ENCODE results near the gene MAPK4. TPM values are rescaled to one million over a fixed set of nuclear protein-coding genes. Genes with fewer than 3 reads are reported as not detected.

Gene MAPK4
- total RNA-seq, 2 donors from 2014 or later: 1.0 to 1.6 TPM

DNA sequence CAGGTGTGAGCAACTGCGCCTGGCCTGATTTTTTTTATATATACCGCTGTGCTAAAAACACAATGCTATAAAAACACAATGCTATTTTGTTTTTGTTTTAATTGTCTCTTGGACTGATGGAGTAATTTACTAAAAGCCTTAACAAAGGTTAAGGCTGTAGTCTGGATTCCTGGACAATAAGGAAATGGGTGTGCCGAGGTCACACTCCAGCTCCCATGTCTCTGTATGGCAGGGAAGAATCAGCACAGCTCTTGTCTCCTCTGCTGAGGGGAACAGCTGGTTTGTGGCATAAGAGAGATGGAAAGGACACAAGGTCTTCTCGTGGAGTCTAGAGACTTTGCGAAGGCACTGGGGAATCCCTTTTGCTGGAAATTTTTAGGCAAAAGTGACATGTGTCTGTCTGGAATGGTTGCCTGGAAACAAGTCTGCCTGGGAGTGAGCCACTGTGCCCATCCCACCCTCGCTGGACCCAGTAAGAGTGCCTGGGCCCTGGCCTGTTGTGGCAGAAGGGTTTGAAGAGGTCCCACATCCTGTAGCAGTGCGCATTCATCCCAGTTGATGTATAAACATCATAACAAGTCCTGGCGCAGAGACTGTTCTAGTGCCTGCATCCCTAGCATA lies 73.1 kb downstream of the MAPK4 start:
- no peaks in the 10 kb centered on the region for H3K4me1 ChIP-seq
- no peak overlapping the region for H3K27ac ChIP-seq
- no peak for TF ChIP-seq POLR2A (IDR thresholded peaks at IDR 0.05)
- TF ChIP-seq, protein P1, sequence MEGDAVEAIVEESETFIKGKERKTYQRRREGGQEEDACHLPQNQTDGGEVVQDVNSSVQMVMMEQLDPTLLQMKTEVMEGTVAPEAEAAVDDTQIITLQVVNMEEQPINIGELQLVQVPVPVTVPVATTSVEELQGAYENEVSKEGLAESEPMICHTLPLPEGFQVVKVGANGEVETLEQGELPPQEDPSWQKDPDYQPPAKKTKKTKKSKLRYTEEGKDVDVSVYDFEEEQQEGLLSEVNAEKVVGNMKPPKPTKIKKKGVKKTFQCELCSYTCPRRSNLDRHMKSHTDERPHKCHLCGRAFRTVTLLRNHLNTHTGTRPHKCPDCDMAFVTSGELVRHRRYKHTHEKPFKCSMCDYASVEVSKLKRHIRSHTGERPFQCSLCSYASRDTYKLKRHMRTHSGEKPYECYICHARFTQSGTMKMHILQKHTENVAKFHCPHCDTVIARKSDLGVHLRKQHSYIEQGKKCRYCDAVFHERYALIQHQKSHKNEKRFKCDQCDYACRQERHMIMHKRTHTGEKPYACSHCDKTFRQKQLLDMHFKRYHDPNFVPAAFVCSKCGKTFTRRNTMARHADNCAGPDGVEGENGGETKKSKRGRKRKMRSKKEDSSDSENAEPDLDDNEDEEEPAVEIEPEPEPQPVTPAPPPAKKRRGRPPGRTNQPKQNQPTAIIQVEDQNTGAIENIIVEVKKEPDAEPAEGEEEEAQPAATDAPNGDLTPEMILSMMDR (IDR thresholded peaks at IDR 0.05): no peak
- WGBS, 2 donors: 88 to 90% methylated on average over 8 of the region's 8 CpGs
- DNase-seq: no peak
- no peak for ATAC-seq
- intact Hi-C loops (cut with DNase I): no loop called here
- no peaks in the 10 kb centered on the region for H3K27me3 ChIP-seq
- H3K36me3 ChIP-seq (replicated peaks in 1 of 2; ENCODE audit: insufficient read depth in 1 of 2, low read depth in 2 of 2): no peaks in the 10 kb centered on the region
- no peak overlapping the region for H3K4me3 ChIP-seq
- H3K9me3 ChIP-seq: no peaks in the 10 kb centered on the region

DNA sequence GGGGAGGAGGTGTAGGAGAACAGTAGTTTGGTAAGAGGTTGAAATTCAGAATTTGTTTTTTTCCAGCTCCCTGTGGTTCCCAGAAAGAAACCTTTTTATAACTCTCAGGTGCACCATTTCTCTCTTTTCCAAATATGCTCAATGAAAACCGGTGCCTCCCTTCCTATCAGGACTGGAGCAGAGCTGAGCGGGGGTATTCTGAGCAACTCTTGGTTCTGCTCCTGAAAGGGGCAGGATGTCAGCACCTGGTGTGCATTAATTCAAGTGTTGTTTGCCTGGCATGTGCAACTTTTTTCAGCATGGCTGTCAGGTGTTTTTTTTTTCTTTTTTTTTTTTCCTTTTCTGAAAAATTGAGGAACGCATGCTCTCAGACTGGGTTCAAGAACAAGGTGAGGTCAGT lies 74.1 kb downstream of the MAPK4 start:
- Histone ChIP-seq H3K4me3 (no peak overlapping the region), H3K27ac (no peak overlapping the region), H3K27me3 (no peaks in the 10 kb centered on the region), H3K4me1 (no peaks in the 10 kb centered on the region), H3K36me3 (replicated peaks in 1 of 2; ENCODE audit: insufficient read depth in 1 of 2, low read depth in 2 of 2) (no peaks in the 10 kb centered on the region), H3K9me3 (no peaks in the 10 kb centered on the region)
- no peak for TF ChIP-seq POLR2A (IDR thresholded peaks at IDR 0.05)
- TF ChIP-seq, protein P1 (IDR thresholded peaks at IDR 0.05): no peak
- WGBS, 2 donors: 86 to 91% methylated on average over 3 of the region's 3 CpGs
- ATAC-seq (no peak), DNase-seq (no peak)
- intact Hi-C loops (cut with DNase I): no loop called here

DNA sequence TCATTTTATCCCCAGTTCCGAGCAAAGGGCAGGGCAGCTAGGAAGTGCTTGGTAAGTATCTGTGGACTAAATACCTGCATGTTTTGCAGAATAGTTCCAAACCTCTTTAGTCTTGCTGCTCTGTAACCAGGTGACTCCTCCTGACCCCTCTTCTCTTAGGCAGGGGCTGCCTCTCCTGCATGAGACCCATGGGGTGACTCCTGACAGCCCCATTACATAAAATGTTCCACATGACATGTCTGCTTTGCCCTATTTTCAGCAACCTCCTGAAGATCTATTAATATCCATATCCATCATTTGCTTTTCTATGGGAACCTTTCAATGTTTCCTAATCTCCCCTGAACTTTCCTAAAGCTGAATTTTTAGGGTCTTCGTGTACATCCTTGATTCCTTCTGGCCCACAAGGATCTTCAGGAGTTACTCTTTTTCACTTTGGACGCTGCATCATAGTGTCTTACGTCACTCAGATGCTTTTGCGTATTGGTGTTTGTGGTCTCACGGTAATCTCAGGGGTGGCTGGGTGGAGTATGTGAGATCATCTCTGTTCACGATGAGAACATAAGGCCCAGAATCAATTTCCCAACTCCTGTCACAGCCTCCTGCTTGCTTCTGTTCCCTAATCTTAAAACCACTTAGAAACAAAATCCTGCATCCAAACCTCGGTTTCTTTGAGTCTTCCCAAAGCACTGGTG lies 76.6 kb downstream of the MAPK4 start:
- 83 to 85% methylated on average over 8 of the region's 8 CpGs for WGBS, 2 donors
- intact Hi-C loops (cut with DNase I): no loop called here
- no peaks in the 10 kb centered on the region for H3K27me3 ChIP-seq
- DNase-seq (no peak), ATAC-seq (no peak)
- TF ChIP-seq, protein P1 (IDR thresholded peaks at IDR 0.05): no peak
- TF ChIP-seq POLR2A (IDR thresholded peaks at IDR 0.05): no peak
- H3K9me3 ChIP-seq: no peaks in the 10 kb centered on the region
- no peaks in the 10 kb centered on the region for H3K36me3 ChIP-seq (replicated peaks in 1 of 2; ENCODE audit: insufficient read depth in 1 of 2, low read depth in 2 of 2)
- H3K27ac ChIP-seq: no peak overlapping the region
- H3K4me1 ChIP-seq: no peaks in the 10 kb centered on the region
- no peak overlapping the region for H3K4me3 ChIP-seq

DNA sequence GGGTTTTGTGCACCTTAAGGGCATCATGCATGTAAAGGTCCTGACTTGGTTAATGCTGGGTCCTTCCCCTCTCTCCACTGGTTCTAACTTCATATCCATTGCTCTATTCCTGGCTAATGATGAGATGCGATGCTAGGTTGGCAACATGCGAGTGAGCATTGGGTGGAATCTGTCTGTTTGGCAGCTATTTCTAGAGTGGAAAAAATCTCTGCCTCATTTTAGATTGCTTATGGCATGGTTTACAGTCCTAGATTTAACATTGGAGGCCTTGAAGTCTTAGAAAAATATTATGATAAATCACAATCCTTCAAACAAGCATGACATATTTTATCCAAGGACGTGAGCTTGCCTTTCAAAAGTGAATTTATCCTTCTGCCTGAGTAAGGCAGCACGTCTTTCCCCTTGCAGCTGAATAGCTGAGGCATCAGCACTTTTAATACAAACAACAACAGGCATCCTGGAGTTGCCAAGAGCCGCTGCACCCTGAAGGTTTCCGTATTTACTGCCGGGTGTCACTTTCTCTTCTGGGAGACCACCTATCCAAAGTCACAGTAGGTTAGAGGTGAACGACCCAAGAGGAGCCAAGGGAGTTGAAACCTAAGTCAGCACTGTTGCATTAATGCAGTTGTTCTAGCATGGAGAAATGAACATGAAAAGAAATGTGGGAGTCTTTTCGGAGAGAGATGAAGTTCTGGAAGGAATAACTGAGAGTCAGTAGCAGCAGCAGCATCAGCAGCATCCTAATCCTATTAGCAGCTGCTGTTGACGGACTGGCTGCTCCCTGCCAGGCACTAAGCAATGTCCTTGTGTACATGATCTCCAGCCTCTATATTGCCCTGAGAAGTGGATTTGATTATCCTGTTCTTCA lies 78.4 kb downstream of the MAPK4 start:
- ATAC-seq (no peak), DNase-seq (no peak)
- Histone ChIP-seq H3K36me3 (replicated peaks in 1 of 2; ENCODE audit: insufficient read depth in 1 of 2, low read depth in 2 of 2) (no peaks in the 10 kb centered on the region), H3K4me3 (no peak overlapping the region), H3K27ac (no peak overlapping the region), H3K9me3 (no peaks in the 10 kb centered on the region), H3K4me1 (no peaks in the 10 kb centered on the region), H3K27me3 (no peaks in the 10 kb centered on the region)
- 69 to 70% methylated on average over 10 of the region's 10 CpGs for WGBS, 2 donors
- TF ChIP-seq POLR2A (IDR thresholded peaks at IDR 0.05): no peak
- TF ChIP-seq, protein P1 (IDR thresholded peaks at IDR 0.05): no peak
- intact Hi-C loops (cut with DNase I): no loop called here

Measured in body of pancreas (tissue), 4 donors.